ENCODE results near the gene YJEFN3. TPM values are rescaled to one million over a fixed set of nuclear protein-coding genes. Genes with fewer than 3 reads are reported as not detected.

Gene YJEFN3
- total RNA-seq, 2 donors from 2014 or later: 8.1 to 19.3 TPM

Other genes starting within 250 kb of the YJEFN3 start
- 10 to 100 TPM; 51.1 to 53.5 TPM for gene SUGP1, start 208.4 kb upstream of the YJEFN3 start, total RNA-seq
- 100 to 1,000 TPM in 1 of 2 donors, 10 to 100 TPM in 1; 52.5 to 106 TPM for gene MAU2, start 208.1 kb upstream of the YJEFN3 start, total RNA-seq
- 100 to 1,000 TPM in 1 of 2 donors, 10 to 100 TPM in 1; 41.7 to 138 TPM for gene GATAD2A, start 123.2 kb upstream of the YJEFN3 start, total RNA-seq
- 10 to 100 TPM in 1 of 2 donors, 1 to 10 TPM in 1; 7.3 to 22.3 TPM for gene TSSK6, start 13.4 kb upstream of the YJEFN3 start, total RNA-seq
- 10 to 100 TPM; 46.0 to 57.4 TPM for gene NDUFA13, start 12.7 kb upstream of the YJEFN3 start, total RNA-seq
- gene CILP2, start 9.4 kb downstream of the YJEFN3 start, total RNA-seq: 1 to 10 TPM in 1 of 2 donors, under 1 TPM in 1; 0.68 to 3.7 TPM
- 10 to 100 TPM in 1 of 2 donors, 1 to 10 TPM in 1; 2.6 to 10.6 TPM for gene PBX4, start 89.8 kb downstream of the YJEFN3 start, total RNA-seq
- gene LPAR2, start 99.3 kb downstream of the YJEFN3 start, total RNA-seq: 100 to 1,000 TPM in 1 of 2 donors, 10 to 100 TPM in 1; 39.7 to 167 TPM
- 10 to 100 TPM; 10.2 to 11.6 TPM for gene GMIP, start 114.7 kb downstream of the YJEFN3 start, total RNA-seq
- 100 to 1,000 TPM; 227 to 315 TPM for gene ATP13A1, start 134.8 kb downstream of the YJEFN3 start, total RNA-seq
- gene ZNF101, start 139.9 kb downstream of the YJEFN3 start, total RNA-seq: 1 to 10 TPM; 4.1 to 7.1 TPM
- 1 to 10 TPM; 9.5 to 9.9 TPM for gene ZNF14, start 204.2 kb downstream of the YJEFN3 start, total RNA-seq

Measured in prostate gland (tissue), 2 donors.